Measurements from ENCODE around the gene POU2F2. TPM values are rescaled to one million over a fixed set of nuclear protein-coding genes. Genes with fewer than 3 reads are reported as not detected.

POU2F2 gene
- total RNA-seq, 5 donors from 2014 or later (not counting 1 experiment from before 2014, with no cell fraction given): 27.9 to 71.7 (median 59.5) TPM

- peaks cover 0 to 7% of the 10 kb centered on the region in 2 donors for H3K36me3 ChIP-seq (ENCODE audit: control insufficient read depth in 2 of 2, extremely low read depth in 1 of 2, insufficient read depth in 1 of 2, low read length in 1 of 2)
- H3K27ac Mint-ChIP-seq: peak overlapping the region in 1 of 2 donors; percentile 50
- CTCF ChIA-PET: no interaction called here
- POLR2A ChIA-PET: no interaction called here
- peaks cover 0 to 24% of the 10 kb centered on the region in 2 experiments for H3K4me1 ChIP-seq (ENCODE audit: control insufficient read depth in 1 of 2, extremely low read depth in 1 of 2, insufficient read depth in 2 of 2, low read length in 2 of 2)
- no peak for DNase-seq
- peaks cover 22 to 41% (median 34%) of the 10 kb centered on the region in 3 donors for H3K4me1 Mint-ChIP-seq
- no peaks in the 10 kb centered on the region for H3K9me3 Mint-ChIP-seq
- no peaks in the 10 kb centered on the region for H3K27me3 Mint-ChIP-seq
- no peaks in the 10 kb centered on the region for H3K9me3 ChIP-seq
- H3K4me3 Mint-ChIP-seq: no peak overlapping the region
- H3K4me3 ChIP-seq (ENCODE audit: control insufficient read depth in 1 of 2, extremely low read depth in 1 of 2, low read length in 1 of 2): no peak overlapping the region
- no peak overlapping the region for H3K27ac ChIP-seq (ENCODE audit: low read length)
- H3K36me3 Mint-ChIP-seq: peaks cover 8% of the 10 kb centered on the region
- no peak for ATAC-seq (replicated peaks in 1 of 4)
- WGBS (ENCODE audit: insufficient coverage): no CpG with 5 or more reads among the region's 9 CpGs
- H3K27me3 ChIP-seq (replicated peaks in 1 of 2; ENCODE audit: control insufficient read depth in 2 of 2, extremely low read depth in 1 of 2, insufficient read depth in 2 of 2, low read length in 1 of 2): no peaks in the 10 kb centered on the region
Measured at GRCh38 chr19:42086188-42086736, 46.0 kb downstream of the POU2F2 start.

- peaks cover 18% of the 10 kb centered on the region for H3K36me3 Mint-ChIP-seq
- H3K27ac Mint-ChIP-seq: no peak overlapping the region
- H3K4me1 ChIP-seq (ENCODE audit: control insufficient read depth in 1 of 2, extremely low read depth in 1 of 2, insufficient read depth in 2 of 2, low read length in 2 of 2): peaks cover 0 to 5% of the 10 kb centered on the region in 2 experiments
- peaks cover 6 to 19% (median 16%) of the 10 kb centered on the region in 3 donors for H3K4me1 Mint-ChIP-seq
- ChIA-PET POLR2A (no interaction called here), CTCF (interaction anchor here in 1 of 2 donors (0.5 kb wide), 1 partner anchor 407 kb away, joined by 5 read pairs; no protein-coding TSS in a partner anchor)
- no peaks in the 10 kb centered on the region for H3K27me3 ChIP-seq (replicated peaks in 1 of 2; ENCODE audit: control insufficient read depth in 2 of 2, extremely low read depth in 1 of 2, insufficient read depth in 2 of 2, low read length in 1 of 2)
- H3K9me3 ChIP-seq: no peaks in the 10 kb centered on the region
- WGBS (ENCODE audit: insufficient coverage): 100% methylated on average over 1 of the region's 5 CpGs
- no peak overlapping the region for H3K4me3 Mint-ChIP-seq
- peaks cover 17 to 33% of the 10 kb centered on the region in 2 donors for H3K36me3 ChIP-seq (ENCODE audit: control insufficient read depth in 2 of 2, extremely low read depth in 1 of 2, insufficient read depth in 1 of 2, low read length in 1 of 2)
- H3K27ac ChIP-seq (ENCODE audit: low read length): no peak overlapping the region
- no peak overlapping the region for H3K4me3 ChIP-seq (ENCODE audit: control insufficient read depth in 1 of 2, extremely low read depth in 1 of 2, low read length in 1 of 2)
- no peak for ATAC-seq (replicated peaks in 1 of 4)
- H3K9me3 Mint-ChIP-seq: no peaks in the 10 kb centered on the region
- DNase-seq: no peak
- no peaks in the 10 kb centered on the region for H3K27me3 Mint-ChIP-seq
Measured at GRCh38 chr19:42083537-42083936, 48.7 kb downstream of the POU2F2 start.

- H3K9me3 Mint-ChIP-seq: no peaks in the 10 kb centered on the region
- ATAC-seq (replicated peaks in 1 of 4) (peak in 3 of 4 experiments; percentile 45 to 54 (median 49)), DNase-seq (peak in 1 of 35 experiments; percentile 40)
- no peak overlapping the region for H3K4me3 Mint-ChIP-seq
- H3K9me3 ChIP-seq: no peaks in the 10 kb centered on the region
- WGBS (ENCODE audit: insufficient coverage): 92% methylated on average over 2 of the region's 2 CpGs
- H3K27ac Mint-ChIP-seq: peak overlapping the region in 1 of 2 donors; percentile 28
- no peak overlapping the region for H3K27ac ChIP-seq (ENCODE audit: low read length)
- H3K27me3 ChIP-seq (replicated peaks in 1 of 2; ENCODE audit: control insufficient read depth in 2 of 2, extremely low read depth in 1 of 2, insufficient read depth in 2 of 2, low read length in 1 of 2): no peaks in the 10 kb centered on the region
- ChIA-PET CTCF (no interaction called here), POLR2A (no interaction called here)
- H3K27me3 Mint-ChIP-seq: no peaks in the 10 kb centered on the region
- H3K4me3 ChIP-seq (ENCODE audit: control insufficient read depth in 1 of 2, extremely low read depth in 1 of 2, low read length in 1 of 2): no peak overlapping the region
- peaks cover 24 to 31% (median 30%) of the 10 kb centered on the region in 3 donors for H3K4me1 Mint-ChIP-seq
- H3K4me1 ChIP-seq (ENCODE audit: control insufficient read depth in 1 of 2, extremely low read depth in 1 of 2, insufficient read depth in 2 of 2, low read length in 2 of 2): peaks cover 11 to 14% of the 10 kb centered on the region in 2 experiments
- peaks cover 18 to 37% of the 10 kb centered on the region in 2 donors for H3K36me3 ChIP-seq (ENCODE audit: control insufficient read depth in 2 of 2, extremely low read depth in 1 of 2, insufficient read depth in 1 of 2, low read length in 1 of 2)
- H3K36me3 Mint-ChIP-seq: peaks cover 24% of the 10 kb centered on the region
Measured at GRCh38 chr19:42081584-42082203, 50.6 kb downstream of the POU2F2 start.

- ATAC-seq (replicated peaks in 1 of 4) (no peak), DNase-seq (no peak)
- Mint-ChIP-seq H3K36me3 (peaks cover 24% of the 10 kb centered on the region), H3K4me3 (no peak overlapping the region), H3K9me3 (no peaks in the 10 kb centered on the region), H3K27me3 (no peaks in the 10 kb centered on the region), H3K27ac (no peak overlapping the region), H3K4me1 (peaks cover 29 to 35% (median 35%) of the 10 kb centered on the region in 3 donors)
- over 99% methylated on average over 24 of the region's 28 CpGs for WGBS (ENCODE audit: insufficient coverage)
- CTCF ChIA-PET: no interaction called here
- Histone ChIP-seq H3K27me3 (replicated peaks in 1 of 2; ENCODE audit: control insufficient read depth in 2 of 2, extremely low read depth in 1 of 2, insufficient read depth in 2 of 2, low read length in 1 of 2) (no peaks in the 10 kb centered on the region), H3K4me3 (ENCODE audit: control insufficient read depth in 1 of 2, extremely low read depth in 1 of 2, low read length in 1 of 2) (no peak overlapping the region), H3K27ac (ENCODE audit: low read length) (no peak overlapping the region), H3K36me3 (ENCODE audit: control insufficient read depth in 2 of 2, extremely low read depth in 1 of 2, insufficient read depth in 1 of 2, low read length in 1 of 2) (peaks cover 18 to 37% of the 10 kb centered on the region in 2 donors), H3K9me3 (no peaks in the 10 kb centered on the region), H3K4me1 (ENCODE audit: control insufficient read depth in 1 of 2, extremely low read depth in 1 of 2, insufficient read depth in 2 of 2, low read length in 2 of 2) (peaks cover 12 to 17% of the 10 kb centered on the region in 2 experiments)
- POLR2A ChIA-PET: no interaction called here
Measured at GRCh38 chr19:42080764-42081375, 51.4 kb downstream of the POU2F2 start.

GRCh38 chr19:42079886-42080763, 52.1 kb downstream of the POU2F2 start:
- POLR2A ChIA-PET: no interaction called here
- H3K27me3 ChIP-seq (replicated peaks in 1 of 2; ENCODE audit: control insufficient read depth in 2 of 2, extremely low read depth in 1 of 2, insufficient read depth in 2 of 2, low read length in 1 of 2): no peaks in the 10 kb centered on the region
- H3K4me3 ChIP-seq (ENCODE audit: control insufficient read depth in 1 of 2, extremely low read depth in 1 of 2, low read length in 1 of 2): no peak overlapping the region
- ATAC-seq (replicated peaks in 1 of 4) (no peak), DNase-seq (no peak)
- Mint-ChIP-seq H3K4me3 (no peak overlapping the region), H3K9me3 (no peaks in the 10 kb centered on the region), H3K27me3 (no peaks in the 10 kb centered on the region), H3K36me3 (peaks cover 24% of the 10 kb centered on the region), H3K27ac (no peak overlapping the region), H3K4me1 (peaks cover 36 to 43% (median 42%) of the 10 kb centered on the region in 3 donors)
- H3K4me1 ChIP-seq (ENCODE audit: control insufficient read depth in 1 of 2, extremely low read depth in 1 of 2, insufficient read depth in 2 of 2, low read length in 2 of 2): peaks cover 12 to 22% of the 10 kb centered on the region in 2 experiments
- no peaks in the 10 kb centered on the region for H3K9me3 ChIP-seq
- no peak overlapping the region for H3K27ac ChIP-seq (ENCODE audit: low read length)
- CTCF ChIA-PET: no interaction called here
- WGBS (ENCODE audit: insufficient coverage): 94% methylated on average over 35 of the region's 44 CpGs
- peaks cover 18 to 37% of the 10 kb centered on the region in 2 donors for H3K36me3 ChIP-seq (ENCODE audit: control insufficient read depth in 2 of 2, extremely low read depth in 1 of 2, insufficient read depth in 1 of 2, low read length in 1 of 2)

GRCh38 chr19:42079276-42079669, 53.0 kb downstream of the POU2F2 start:
- POLR2A ChIA-PET: no interaction called here
- peaks cover 38 to 50% (median 48%) of the 10 kb centered on the region in 3 donors for H3K4me1 Mint-ChIP-seq

More at GRCh38 chr19:42079276-42079669, 53.0 kb downstream of the POU2F2 start:
- WGBS (ENCODE audit: insufficient coverage): 92% methylated on average over 10 of the region's 16 CpGs
- peaks cover 12 to 28% of the 10 kb centered on the region in 2 experiments for H3K4me1 ChIP-seq (ENCODE audit: control insufficient read depth in 1 of 2, extremely low read depth in 1 of 2, insufficient read depth in 2 of 2, low read length in 2 of 2)
- Mint-ChIP-seq H3K9me3 (no peaks in the 10 kb centered on the region), H3K27me3 (no peaks in the 10 kb centered on the region), H3K36me3 (peaks cover 24% of the 10 kb centered on the region), H3K27ac (no peak overlapping the region), H3K4me3 (no peak overlapping the region)
- CTCF ChIA-PET: no interaction called here
- no peak overlapping the region for H3K27ac ChIP-seq (ENCODE audit: low read length)
- no peaks in the 10 kb centered on the region for H3K27me3 ChIP-seq (replicated peaks in 1 of 2; ENCODE audit: control insufficient read depth in 2 of 2, extremely low read depth in 1 of 2, insufficient read depth in 2 of 2, low read length in 1 of 2)
- H3K9me3 ChIP-seq: no peaks in the 10 kb centered on the region
- peaks cover 18 to 37% of the 10 kb centered on the region in 2 donors for H3K36me3 ChIP-seq (ENCODE audit: control insufficient read depth in 2 of 2, extremely low read depth in 1 of 2, insufficient read depth in 1 of 2, low read length in 1 of 2)
- no peak for ATAC-seq (replicated peaks in 1 of 4)
- H3K4me3 ChIP-seq (ENCODE audit: control insufficient read depth in 1 of 2, extremely low read depth in 1 of 2, low read length in 1 of 2): no peak overlapping the region
- no peak for DNase-seq

All from T-cell (primary cell).